GM19372 (cell line): ENCODE results near the gene OR2AT4.
"Not testable (repeated sequence)": the region's sequence is repeated elsewhere in the genome, so short reads cannot be mapped to it uniquely, and the experiment has no call there.

ENCODE experiments used
- ATAC-seq: cut with Tn5 transposase; IDR thresholded peaks from one replicate; pipeline ENCODE4 v1.9.1; 2021; ENCODE audit warnings: mild to moderate bottlenecking, low read depth, moderate library complexity; ENCODE audit not compliant: unreplicated experiment

OR2AT4 gene

GRCh38 chr11:75096456-75097172, at the start of gene OR2AT4:
OR2AT4 (minus strand) TSS chr11:75096876.
- ATAC-seq = no peak

DNA sequence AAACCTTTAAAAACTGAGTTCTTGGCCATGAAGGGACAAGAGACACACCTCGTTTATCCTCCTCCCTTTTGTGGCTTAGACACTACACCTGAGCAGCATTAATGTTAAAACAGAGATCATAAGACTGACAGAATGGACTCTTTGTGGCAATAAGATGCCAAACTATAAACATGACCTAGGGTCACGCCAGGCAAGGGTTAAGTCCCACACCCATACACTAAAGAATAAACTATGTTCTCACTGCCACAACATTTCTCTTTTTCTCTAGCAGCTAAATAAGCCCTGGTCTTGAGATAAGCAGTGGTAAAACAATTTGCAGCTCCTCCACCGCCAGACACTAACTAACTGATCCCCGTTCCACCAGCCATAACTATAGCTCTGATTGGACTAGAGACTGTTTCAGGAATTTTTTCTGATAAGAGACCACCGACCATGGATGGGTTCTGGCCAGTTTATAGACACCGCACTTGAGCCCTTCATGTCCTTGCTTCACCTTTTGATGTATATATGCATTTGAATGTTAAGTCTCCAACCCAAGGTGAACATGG, 49.4 kb upstream of the OR2AT4 start:
- no peak for ATAC-seq

- no peak for ATAC-seq
Observed at GRCh38 chr11:75145196-75145971, 48.7 kb upstream of the OR2AT4 start.

DNA sequence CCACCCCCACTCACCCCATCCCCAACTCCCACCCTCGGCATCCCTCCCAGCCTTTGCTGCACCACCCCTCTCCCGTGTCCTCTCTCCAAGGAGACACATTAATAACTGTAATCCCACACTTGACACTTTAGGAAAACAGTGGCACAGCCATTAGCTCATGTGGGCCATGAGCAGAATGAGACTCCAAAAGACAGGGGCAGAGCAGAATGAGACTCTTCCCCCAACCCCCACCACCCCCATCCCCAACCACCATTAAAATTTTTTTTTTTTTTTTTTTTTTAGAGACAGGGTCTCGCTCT, 48.0 kb upstream of the OR2AT4 start:
- ATAC-seq = no peak

- ATAC-seq = no peak
Observed at GRCh38 chr11:75143420-75143731, 46.7 kb upstream of the OR2AT4 start.

DNA sequence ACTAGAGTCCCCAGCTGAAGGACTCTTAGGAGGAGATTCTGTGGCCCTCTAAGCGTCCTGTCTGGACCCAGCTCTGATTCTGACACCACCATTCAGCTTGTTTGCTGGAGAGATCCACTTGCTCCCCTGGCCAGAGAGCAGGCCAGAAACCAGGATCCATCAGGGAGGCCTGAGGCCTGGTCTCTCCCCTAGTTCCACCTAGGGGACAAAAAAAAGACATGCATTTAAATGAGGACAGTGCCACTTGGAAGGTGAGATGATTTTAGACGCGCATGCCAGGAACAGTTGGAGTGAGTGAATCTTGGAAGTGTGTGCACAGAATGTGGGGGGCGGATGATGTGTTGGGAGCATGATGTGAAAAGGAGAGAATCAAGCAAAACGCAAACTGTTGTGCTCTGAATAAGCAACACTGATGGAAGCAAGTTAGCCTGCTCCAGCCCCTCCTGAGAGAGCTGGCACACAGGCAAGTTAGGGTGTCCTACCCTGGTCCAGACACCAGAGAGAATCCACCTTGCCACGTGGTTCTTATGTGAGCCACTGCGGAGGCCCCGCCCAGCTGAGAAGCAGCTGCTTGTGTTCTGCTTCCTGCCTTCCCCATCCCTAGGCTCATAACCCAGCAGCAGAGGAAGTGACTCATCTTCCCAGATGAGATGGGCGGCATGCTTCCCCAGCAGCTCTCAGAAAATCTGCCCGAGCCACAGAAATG, 46.2 kb upstream of the OR2AT4 start:
- ATAC-seq = no peak

DNA sequence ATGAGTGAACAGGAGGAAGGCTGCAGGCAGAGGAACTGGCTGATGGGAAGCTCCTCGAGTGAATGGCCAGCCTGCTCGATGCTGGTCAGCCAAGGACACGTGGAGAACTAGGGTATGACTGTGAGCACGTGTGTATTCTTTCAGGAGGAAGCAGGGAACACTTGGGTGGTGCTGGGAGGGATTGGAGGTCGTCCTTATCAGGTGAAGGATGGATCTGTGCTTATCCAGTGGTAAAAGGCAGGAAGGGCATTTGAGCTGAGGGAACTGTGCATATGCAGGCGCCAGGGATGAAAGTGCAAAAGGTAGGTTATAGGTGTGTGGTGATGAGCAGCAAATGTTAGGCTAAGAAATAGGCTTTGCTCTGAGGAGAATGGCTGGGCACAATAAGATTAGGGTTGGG, 44.5 kb upstream of the OR2AT4 start:
- no peak for ATAC-seq

GRCh38 chr11:75140269-75141138, 43.8 kb upstream of the OR2AT4 start:
- no peak for ATAC-seq

- no peak for ATAC-seq
Observed at GRCh38 chr11:75135651-75136050, 39.0 kb upstream of the OR2AT4 start.

GRCh38 chr11:75135021-75135650, 38.5 kb upstream of the OR2AT4 start:
- no peak for ATAC-seq

DNA sequence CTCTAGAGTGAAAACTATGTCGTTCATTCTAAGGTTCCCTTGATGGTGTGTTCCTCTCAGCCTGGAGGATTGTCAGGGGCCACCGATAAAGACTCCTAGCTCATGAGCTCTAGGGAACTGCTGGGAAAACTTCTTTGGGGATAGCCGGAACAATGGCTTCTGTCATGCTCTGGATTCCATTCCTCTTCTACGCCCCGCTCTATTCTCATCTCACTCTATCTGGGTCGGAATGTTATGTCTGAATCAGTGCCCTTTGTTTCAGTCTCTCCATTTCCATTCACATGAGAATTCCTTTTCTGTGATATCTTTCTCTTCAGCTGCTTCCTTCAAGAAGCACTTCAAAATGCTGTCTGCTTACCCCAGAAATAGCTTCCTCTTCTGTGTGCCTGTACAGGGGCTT, 37.3 kb upstream of the OR2AT4 start:
- ATAC-seq = no peak

DNA sequence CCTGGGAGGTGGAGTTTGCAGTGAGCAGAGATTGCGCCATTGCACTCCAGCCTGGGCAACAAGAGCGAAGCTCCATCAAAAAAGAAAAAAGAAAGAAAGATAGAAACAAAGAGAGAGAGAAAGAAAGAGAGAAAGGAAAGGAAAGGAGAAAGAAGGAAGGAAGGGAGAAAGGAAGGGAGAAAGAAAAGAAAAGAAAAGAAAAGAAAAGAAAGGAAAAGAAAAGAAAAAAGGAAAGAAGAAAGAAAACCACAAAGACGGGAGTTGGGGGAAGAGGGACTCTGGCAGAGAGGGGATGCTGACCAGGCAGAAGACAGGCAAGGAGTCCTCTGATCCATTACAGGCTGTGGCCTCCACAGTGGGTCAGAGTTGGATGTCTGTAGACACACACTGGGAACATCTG, 35.4 kb upstream of the OR2AT4 start:
- ATAC-seq = no peak

- no peak for ATAC-seq
Observed at GRCh38 chr11:75126564-75126963, 29.9 kb upstream of the OR2AT4 start.

- ATAC-seq = no peak
Observed at GRCh38 chr11:75118577-75118976, 21.9 kb upstream of the OR2AT4 start.

DNA sequence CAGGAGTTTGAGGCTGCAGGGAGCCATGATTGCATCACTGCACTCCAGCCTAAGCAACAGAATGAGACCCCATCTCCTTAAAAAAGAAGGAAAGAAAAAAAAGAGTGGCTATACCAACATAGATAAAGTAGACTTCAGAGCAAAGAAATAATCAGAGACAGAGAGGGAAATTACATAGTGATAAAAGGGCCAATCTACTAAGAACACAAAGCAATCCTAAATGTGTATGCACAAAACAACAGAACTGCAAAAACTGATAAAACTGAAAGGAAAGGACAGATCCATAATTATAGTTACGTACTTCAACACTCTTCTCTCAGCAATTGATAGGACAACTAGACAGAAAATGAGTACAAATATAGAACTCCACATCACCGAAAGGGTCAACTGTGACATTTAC, 17.8 kb upstream of the OR2AT4 start:
- no peak for ATAC-seq

GRCh38 chr11:75113030-75113429, 16.4 kb upstream of the OR2AT4 start:
- ATAC-seq = no peak

DNA sequence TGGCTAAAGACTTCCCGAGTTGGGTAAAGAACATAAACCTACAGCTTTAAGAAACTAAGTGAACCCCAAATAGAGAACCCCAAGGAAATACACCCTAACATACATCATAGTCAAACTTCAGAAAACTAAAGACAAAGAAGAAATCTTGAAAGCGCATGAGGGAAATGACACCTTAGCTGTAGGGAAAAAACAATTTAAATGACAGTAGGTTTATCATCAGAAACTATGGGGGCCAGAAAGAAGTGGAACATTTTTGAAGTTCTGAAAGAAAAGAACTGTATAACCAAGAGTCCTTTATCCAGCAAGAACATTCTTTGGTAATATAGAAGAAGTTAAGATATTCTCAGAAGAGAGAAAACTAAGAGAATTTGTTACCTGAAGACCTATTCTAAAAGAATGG, 15.5 kb upstream of the OR2AT4 start:
- no peak for ATAC-seq

DNA sequence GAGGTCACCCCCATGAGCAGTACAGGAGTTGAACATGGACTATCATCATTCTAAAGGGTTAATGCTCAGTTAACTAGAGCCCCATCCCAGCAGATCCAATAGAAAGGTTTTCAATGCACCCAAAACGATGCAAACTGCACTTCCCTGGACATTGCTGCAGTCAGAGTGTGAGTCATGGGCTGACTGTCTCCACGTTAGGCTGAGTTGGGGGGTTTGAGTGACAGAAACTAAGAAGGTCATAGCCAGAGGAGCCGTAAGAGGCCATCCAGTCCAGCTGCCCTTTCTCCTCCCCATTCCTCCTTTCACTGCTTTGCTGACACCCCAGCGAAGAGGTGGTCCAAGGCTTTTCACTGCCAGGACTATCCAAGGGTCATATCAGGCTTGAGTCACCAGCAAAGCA, 10.5 kb upstream of the OR2AT4 start:
- ATAC-seq = no peak

DNA sequence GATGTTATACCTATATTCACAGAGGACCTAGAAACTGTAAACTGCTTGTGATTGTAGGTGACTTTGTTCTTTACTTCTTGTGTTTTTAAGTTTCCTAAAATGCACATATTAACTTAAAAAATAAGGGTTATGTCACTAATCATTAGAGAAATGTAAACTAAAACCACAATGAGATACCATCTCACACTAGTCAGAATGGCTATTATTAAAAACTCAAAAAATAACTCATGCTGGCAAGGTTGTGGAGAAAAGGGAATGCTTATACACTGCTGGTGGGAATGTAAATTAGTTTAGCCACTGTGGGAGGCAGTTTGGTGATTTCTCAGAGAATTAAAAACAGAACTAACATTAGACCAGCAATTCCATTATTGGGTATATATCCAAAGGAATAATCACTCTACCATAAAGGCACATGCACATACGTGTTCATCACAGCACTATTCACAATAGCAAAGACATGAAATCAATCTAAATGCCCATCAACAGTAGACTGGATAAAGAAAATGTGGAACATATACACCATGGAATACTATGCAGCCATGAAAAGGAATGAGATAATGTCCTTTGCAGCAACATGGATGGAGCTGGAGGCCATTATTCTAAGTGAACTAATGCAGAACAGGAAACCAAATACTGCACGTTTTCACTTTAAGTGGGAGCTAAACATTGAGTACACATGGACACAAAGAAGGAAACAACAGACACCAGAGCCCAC, 9.4 kb upstream of the OR2AT4 start:
- not testable (repeated sequence) for ATAC-seq
